T-helper 1 cell (primary cell): ENCODE data around the gene BBX.

Experiments
- DNase-seq, 5 donors: peaks; one replicate each; pipeline ENCODE4 v3.0.0-alpha.2; 2012 to 2020

BBX gene

GRCh38 chr3:107756649-107757048 is 233.9 kb downstream of the BBX start:
- DNase-seq = no peak

DNA sequence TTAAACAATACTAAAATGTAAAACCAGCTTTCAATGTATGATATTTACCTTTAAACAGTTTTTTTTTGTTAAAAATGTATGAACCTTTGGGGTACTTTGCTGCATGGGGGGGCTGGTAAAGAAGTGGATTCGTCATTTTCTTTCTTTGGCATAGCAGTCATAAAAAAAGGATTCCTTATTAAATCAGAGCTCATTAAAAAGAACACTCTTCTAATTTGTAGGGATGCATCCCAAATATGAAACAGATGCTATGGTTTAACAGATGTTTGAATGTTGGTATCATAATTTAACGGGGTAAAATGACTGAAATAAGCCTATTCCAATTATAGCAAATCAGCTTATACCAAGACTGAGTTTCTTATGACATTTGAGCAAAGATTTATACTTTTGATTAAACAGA is 234.4 kb downstream of the BBX start:
- no peak for DNase-seq

- no peak for DNase-seq
Observed at GRCh38 chr3:107760144-107760543, 237.4 kb downstream of the BBX start.

GRCh38 chr3:107761391-107761790 is 238.6 kb downstream of the BBX start:
- DNase-seq = no peak

GRCh38 chr3:107765524-107765923 is 242.8 kb downstream of the BBX start:
- DNase-seq = no peak

DNA sequence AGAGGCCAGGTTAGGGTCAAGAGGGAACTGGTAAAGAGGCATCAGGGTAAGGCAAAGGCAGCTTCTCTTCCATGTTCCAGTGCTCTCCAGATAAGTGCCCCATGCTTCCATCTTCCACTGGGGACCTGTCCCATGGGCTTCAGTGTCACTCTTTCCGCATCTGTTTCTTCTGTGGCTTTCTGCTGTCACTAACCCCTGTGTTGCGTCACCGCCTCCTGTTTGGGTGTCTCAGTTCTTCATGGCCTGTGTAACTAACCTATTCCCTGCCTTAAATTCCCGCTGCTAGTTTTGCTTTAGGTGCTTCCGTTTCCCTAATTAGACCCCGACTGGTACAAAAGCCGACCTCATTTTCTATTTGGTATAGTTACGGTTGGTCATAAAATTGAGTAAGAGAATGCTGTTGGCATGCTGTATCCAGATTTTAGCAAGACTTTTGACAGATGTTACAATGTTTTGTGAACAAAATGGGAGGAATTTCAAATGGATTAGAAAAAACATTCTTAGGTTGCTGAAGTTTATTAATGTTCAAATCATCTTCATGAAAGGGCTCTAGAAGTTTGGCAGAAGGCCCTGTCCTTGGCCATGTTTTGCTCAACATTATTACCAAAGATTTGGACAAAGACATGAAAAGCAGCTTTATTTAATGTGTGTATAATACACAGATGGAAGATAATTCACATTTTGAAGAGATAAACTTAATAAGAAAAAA is 245.3 kb downstream of the BBX start:
- DNase-seq = no peak

DNA sequence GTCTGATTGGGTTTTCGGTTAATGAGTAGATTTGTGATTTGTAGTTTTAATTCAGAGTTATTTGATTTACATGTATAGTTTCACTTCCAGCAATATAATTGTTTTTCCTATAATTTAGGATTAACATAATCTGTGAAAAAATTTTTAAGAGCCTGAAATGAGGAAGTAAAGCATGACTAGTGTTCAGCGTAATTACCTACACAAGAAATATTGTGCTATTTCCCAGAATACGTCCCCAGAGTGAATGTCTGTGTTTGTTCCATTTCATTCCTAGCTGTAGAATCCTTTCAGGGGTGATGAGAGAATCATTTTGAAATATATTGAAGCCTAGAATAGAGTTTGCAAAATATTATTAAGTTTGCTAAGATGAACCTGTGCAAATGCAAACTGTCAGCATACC is 247.1 kb downstream of the BBX start:
- no peak for DNase-seq

DNA sequence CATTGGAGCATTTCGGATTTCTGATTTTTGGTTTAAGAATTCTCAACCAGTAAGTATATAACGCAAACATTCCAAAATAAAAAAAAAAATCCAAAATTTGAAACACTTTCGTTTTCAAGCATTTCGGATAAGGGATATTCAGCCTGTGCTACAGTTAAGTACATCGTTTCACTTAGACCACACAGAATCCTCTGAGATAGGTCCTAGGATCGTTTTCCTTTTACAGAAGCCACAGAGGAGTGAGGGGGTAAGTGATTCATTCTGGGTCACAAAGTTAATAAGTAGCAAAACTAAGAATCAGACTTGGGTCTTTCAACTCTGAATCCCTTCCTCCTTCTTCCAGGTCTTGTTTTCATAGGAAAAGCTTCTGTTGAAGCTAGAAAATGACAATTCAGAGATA is 249.3 kb downstream of the BBX start:
- no peak for DNase-seq

DNA sequence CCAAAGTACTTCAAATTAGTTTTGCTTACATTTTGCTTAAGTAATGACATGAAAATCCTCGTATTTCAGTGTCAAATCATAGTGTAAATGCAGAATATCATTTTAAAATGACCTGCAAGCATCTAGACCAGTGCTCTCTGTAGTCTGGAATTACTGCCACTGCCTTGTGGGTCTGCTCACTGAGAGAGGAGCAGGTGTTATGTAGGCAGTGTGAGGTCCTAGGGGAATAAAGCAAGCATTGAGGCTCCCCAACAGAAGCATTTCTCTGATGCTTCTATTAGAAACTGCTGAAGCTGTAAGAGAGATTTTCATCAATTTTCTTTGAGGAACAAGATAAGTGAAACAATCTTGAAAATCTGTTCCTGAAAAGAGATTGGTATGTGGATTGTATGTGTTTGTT is 253.2 kb downstream of the BBX start:
- DNase-seq = no peak

GRCh38 chr3:107781253-107781652 is 258.5 kb downstream of the BBX start:
- no peak for DNase-seq

GRCh38 chr3:107782054-107782453 is 259.3 kb downstream of the BBX start:
- no peak for DNase-seq

DNA sequence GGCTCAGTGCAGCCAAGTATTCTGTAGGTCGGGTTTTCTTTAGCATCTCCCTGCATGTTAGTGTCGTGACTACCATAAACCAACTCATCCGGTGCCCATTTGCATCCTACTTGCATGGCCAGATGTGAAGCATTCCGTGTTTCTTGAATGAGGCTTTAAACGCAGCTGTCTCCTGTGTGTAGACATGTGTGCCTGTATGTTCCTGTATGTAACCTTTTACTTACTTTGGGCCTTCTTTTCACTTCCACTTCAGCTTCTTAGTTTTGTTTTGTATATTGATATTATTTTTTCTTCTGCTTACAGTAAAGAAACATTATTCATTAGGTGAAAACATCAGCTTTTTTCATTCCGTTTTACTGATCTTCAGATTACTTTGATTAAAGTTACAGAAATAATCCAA is 267.9 kb downstream of the BBX start:
- DNase-seq = no peak

DNA sequence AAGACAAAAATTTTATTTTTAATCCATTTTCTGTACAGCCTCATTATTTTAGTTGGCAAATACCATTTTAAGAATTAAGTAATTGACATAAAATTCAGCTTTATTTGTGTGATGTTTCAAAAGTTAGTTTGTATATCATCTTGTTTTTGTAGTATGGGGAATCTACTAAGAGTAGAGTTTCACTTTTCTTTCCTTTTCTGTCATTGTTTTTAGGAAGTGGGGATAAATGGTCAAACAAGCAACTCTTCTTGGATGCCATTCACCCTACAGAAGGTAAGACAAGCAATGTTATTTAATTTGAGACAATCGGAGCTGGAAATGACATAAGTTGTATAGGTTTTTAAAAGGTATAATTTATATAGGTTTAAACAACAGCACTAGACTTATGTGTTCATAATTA is 268.3 kb downstream of the BBX start:
- no peak for DNase-seq

DNA sequence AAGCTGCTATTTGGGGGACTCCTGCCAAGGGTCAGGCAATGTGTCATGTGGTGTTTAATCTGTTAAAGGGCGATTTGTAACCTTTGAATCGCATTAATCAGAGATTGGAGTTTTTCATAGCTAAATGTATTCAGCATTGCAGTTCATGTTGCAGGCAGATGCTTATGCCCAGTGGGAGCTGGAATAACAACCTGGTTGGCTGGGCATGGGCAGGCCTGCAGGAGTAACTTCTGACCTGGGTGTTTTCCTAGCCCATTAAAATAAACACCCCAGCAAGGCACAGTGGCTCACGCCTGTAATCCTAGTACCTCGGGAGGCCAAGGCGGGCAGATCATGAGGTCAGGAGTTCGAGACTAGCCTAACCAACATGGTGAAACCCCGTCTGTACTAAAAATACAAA is 268.7 kb downstream of the BBX start:
- DNase-seq = no peak

- no peak for DNase-seq
Observed at GRCh38 chr3:107794664-107795443, 272.1 kb downstream of the BBX start.

- DNase-seq = no peak
Observed at GRCh38 chr3:107795514-107796094, 272.8 kb downstream of the BBX start.

- no peak for DNase-seq
Observed at GRCh38 chr3:107796791-107797190, 274.0 kb downstream of the BBX start.

DNA sequence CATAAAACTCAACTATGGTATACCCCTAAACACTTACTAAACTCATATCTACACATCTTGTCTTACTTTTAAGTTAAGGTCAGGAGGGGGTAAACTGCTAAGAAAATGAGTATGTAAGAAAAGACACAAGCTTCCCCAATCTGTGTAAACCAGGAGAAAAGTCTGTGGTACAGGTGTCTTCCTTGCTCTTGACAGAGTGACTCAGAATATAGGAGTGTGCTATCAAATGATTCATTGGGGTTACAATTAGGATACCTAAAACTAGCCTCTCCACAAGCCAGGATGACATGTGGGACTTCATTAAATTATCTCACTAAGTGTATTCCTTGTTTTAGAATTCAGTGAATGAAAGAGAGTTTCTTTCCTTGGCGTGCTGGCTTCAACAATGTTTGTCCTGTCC is 274.8 kb downstream of the BBX start:
- DNase-seq = no peak

GRCh38 chr3:107798381-107798780 is 275.6 kb downstream of the BBX start:
- no peak for DNase-seq

DNA sequence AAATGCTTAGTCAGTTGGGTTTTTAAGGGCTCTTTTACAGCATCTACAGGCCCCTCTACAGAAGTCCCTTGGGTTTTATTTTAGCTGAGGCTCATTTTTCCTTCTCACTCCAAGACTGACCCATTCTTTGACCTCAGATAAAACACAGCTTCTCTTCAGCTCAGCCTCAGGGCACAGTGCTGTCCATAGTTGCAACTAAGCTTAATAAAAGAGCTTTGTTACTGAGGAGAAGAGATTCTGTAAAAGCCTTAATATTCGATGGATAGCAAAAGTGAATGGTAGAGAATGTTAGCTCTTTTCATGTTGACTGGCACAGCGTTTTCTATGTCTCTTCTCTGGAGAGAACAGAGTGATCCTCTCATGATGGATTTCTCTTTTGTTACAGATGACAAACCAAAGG is 277.9 kb downstream of the BBX start:
- DNase-seq = no peak

GRCh38 chr3:107803170-107803569 is 280.4 kb downstream of the BBX start:
- DNase-seq = no peak

DNA sequence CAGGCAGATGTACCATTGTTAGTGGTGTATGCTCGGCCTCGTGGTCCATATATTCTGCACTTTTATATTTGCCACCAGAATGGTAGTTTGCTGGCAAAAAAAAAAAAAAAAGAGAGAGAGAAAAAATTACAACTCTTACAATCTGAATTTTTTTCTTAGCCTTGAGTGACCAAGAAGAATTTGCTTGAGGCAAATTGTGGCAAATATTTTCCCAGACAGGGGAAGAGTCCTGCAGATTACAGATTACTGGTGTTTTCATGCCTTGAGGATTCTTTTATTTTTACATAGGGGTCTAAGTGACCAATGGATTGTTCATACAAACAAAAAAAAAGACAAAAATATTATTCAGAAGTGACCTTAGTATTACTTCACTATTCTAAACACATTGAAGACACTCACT is 283.3 kb downstream of the BBX start:
- no peak for DNase-seq

DNA sequence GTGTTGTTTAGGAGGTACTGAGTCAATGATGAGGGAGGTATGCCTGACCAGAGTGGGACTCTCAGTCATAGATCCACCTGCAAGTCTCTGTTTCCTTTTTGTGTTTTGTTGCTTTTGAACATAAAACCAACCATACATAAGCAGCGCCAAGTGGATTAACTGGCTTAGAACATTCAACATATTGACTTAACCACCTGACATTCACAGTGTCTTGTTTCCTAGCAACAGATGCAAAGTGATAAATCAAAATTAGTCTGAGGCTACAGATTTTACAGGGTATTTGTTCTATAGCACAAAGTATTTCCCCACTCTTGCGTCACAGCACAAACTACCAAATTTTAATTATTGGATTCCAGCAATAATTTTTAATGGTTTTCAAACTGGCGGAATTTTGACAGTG is 283.8 kb downstream of the BBX start:
- no peak for DNase-seq
